Dedifferentiated amniotic fluid mesenchymal stem cell (primary cell): ENCODE measurements around the gene ZBTB7A.
"Not testable (repeated sequence)": the region's sequence is repeated elsewhere in the genome, so short reads cannot be mapped to it uniquely, and the experiment has no call there.

Source experiments
- DNase-seq: peaks from one replicate; pipeline ENCODE4 v3.0.0-alpha.2; 2016; ENCODE audit errors: extremely low spot score

ZBTB7A gene

DNA sequence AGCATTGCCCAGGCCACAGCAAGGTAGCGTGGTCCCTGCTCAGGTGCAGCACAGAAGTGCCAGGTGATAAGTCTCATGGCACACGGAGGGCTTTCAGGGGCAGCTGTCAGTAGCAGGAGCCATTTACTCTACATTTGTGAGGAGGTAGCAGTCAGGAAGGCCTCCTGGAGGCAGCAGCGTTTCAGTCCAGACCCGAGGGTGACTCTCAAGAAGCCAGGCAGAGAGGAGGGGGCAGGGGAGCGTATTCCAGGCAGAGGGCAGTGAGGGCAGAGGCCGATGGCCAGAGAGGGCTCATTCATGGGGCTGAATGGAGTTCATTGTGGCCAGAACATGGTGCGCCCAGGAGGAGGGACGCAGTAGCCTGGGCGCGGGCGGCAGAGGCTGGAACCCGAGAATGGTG, 50.2 kb downstream of the ZBTB7A start:
- DNase-seq, result no peak

DNA sequence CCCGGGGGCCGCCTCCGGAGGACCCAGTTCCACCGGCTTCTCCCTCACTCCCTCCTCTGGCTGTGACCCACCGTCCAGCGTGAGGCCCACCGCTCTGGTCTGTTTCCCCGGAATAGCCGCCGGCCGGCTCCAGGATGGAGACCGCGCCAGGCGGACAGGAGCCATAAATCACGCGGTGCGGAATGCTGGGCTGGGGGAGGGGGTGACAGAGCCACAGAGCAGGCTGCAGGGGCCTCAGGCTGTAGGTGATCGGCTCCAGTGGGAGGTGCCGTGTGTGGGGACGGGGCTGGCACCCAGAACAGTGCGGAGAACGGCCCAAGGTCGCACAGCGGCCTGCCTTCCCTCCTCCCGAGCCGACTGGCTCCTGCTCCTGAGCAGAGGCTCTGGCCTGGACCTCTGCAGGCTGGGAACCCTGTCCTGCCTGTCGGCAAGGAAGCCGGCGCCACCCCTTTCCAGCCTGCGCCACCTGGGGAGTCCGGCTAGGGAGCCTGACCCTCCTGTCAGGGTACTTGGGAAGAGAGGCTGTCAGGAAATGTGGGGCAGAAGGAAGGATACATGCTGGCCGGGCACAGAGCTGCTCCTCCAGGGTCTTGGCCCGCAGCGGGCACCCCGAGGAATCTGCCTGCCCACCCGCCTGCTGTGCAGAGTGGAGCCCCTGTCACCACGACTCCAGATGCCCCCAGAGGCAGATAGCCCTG, 50.8 kb downstream of the ZBTB7A start:
- no peak for DNase-seq

- no peak for DNase-seq
Observed at GRCh38 chr19:4014541-4015491, 51.9 kb downstream of the ZBTB7A start.

DNA sequence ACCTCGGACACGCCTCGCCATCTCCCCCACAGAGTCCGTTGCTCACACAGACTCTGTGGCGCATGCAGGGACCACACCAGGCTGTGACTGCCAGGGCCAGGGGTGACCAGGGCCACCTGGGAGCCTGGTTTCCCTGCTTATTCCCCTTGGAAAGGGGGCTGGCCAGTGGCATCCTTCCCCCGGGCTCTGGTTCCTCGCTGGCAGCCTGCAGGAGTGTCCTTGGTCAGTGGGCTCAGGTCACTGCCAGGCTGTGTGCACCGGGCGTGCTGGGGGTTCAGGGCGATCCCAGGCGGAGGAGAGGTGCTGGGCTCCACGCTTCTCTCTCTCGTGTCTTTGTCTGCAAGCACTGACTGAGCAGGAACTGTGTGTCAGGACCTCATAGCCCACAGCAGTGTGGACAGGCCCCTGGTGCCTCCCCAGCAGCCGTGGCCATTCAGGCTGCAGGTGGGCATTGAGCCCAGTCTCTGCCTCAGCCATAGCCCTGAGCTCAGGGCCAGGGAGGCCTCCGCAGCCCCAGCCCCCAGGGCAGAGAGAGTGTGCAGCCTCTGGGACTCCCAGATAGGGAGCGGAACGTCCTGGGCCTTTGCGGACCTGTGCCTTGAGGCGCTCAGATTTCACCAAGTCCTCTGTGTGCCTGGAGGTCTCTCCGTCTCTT, 52.7 kb downstream of the ZBTB7A start:
- no peak for DNase-seq

- no peak for DNase-seq
Observed at GRCh38 chr19:4012975-4013634, 53.6 kb downstream of the ZBTB7A start.

GRCh38 chr19:4012092-4012974, 54.4 kb downstream of the ZBTB7A start:
- no peak for DNase-seq

DNA sequence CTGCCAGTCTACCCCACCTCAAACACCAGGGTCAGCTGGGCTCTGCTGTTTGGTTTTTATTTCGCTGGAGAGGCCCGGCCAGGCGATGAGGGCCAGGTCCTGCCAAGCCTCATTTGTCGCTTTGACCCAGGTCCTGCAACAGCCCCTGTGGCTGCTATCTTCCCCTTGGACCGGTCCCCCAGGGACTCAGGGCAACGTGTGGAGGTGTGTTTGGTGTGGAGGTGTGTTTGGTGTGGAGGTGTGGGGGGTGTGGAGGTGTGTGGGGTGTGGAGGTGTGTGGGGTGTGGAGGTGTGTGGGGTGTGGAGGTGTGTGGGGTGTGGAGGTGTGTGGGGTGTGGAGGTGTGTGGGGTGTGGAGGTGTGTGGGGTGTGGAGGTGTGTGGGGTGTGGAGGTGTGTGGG, 55.3 kb downstream of the ZBTB7A start:
- DNase-seq, result not testable (repeated sequence)

DNA sequence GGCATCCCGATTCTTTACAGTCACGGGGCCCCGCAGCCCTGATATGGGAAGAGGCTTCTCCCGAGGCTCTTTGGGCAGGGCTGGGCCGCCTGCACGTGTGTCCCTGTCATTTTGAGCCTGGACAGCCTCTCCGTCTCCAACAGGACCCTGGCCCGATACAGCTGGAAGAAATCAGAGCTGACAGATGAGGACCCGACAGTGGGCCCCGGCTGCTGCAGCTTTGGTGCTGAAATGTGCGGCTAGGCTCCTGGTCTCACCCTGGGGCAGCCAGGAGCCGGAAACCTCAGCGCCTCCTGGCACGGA, 55.9 kb downstream of the ZBTB7A start:
- DNase-seq, result no peak

- no peak for DNase-seq
Observed at GRCh38 chr19:4009990-4010807, 56.5 kb downstream of the ZBTB7A start.

DNA sequence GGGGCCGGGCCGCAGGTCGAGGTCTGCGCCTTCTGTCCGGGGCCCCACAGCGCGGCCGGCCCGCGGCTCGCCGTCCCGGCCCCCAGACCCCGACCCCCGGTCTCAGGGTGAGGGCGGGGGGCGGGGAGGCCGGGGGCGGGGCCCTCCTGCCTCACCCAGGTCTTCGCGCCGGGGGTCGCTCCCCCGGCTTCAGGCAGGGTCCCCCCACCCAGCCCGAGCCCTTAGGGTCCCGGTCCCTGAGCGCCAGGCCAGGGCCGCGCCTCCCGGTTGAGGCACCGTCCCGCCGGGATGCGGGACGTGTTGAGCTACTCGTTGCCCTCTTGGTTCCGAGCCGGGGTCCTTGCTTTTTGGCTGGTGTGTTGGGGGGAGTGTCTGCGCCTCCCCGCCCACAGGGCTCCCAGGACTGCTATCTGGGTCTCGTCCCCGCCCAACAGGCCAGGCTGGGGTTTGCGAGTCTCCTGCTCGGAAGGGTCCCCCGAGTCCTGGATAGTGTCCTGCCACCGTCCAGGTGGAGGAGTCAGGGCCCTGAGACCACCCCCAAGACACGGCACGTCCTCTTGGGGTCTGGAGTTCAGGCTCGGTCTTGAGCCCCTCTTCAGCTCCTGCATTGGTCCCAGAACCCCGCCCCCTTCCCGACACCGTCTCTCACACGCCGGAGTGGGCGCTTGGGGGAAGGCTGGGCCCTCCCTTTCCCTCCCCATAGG, 58.7 kb downstream of the ZBTB7A start:
- no peak for DNase-seq

- DNase-seq, result peak; percentile 89
Observed at GRCh38 chr19:4007021-4007835, 59.5 kb downstream of the ZBTB7A start, which contains the start of gene PIAS4. PIAS4 (plus strand) TSS chr19:4007736; CDS start chr19:4007761, 25 bp downstream.

- not testable (repeated sequence) for DNase-seq
Observed at GRCh38 chr19:4005436-4005835, 61.3 kb downstream of the ZBTB7A start.

DNA sequence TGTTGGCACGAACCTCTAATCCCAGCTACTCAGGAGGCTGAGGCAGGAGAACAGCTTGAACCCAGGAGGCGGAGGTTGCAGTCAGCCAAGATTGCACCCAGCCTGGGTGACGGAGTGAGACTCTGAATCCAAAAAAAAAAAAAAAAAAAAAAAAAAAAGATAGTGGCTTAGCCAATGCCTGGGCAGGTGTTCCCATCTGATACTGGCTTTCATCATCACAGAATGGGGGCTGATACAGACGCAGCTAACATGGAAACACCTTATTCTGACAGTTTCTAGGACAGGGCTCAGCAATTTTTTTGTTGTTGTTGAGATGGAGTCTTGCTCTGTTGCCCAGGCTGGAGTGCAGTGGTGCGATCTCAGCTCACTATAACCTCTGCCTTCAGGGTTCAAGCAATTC, 65.9 kb downstream of the ZBTB7A start:
- not testable (repeated sequence) for DNase-seq

DNA sequence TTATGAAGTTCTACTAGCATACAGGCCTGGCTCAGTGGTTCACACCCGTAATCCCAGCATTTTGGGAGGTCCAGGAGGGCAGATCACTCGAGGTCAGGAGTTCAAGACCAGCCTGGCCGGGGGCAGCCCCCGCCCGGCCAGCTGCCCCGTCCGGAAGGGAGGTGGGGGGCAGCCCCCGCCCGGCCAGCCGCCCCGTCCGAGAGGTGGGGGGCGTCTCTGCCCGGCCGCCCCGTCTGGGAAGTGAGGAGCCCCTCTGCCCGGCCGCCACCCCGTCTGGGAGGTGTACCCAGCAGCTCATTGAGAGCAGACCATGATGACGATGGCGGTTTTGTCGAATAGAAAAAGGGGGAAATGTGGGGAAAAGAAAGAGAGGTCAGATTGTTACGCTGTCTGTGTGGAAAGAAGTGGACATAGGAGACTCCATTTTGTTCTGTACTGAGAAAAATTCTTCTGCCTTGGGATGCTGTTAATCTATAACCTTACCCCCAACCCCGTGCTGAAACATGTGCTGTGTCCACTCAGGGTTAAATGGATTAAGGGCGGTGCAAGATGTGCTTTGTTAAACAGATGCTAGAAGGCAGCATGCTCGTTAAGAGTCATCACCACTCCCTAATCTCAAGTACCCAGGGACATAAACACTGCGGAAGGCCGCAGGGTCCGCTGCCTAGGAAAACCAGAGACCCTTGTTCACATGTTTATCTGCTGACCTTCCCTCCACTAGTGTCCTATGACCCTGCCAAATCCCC, 67.9 kb downstream of the ZBTB7A start:
- not testable (repeated sequence) for DNase-seq

GRCh38 chr19:3995607-3996006, 71.1 kb downstream of the ZBTB7A start:
- no peak for DNase-seq
